Heart left ventricle (tissue), 13 donors: ENCODE data around the gene CABLES1.

Experiments used
- CTCF ChIP-seq, 12 donors: fragments of 200-600 bp; sonication (generic) in 4 of 12; IDR thresholded peaks; one replicate each; pipeline versions ENCODE4 v1.5.0 to v1.8.0; 2018 to 2022; ENCODE audit warnings: antibody characterized with exemption in 12 of 12, mild to moderate bottlenecking in 5 of 12
- POLR2A ChIP-seq, 2 donors: fragments of 450-650 bp; IDR thresholded peaks; one replicate each; pipeline ENCODE4 v1.6.1; 2017; ENCODE audit warnings: antibody characterized with exemption in 2 of 2, mild to moderate bottlenecking in 2 of 2, moderate library complexity in 2 of 2
- donor health status: ischemic (EF 13 %, LVEDD 7.1; RV severe dilation, severe dysfunction).
- donor health status: DM: no; HTN: yes; CAD: no.
- donor health status: DM: no; HTN: no; CAD: no.
- donor health status: ischemic (EF 25% LVEDD 6.9; RV normal size, moderate dysfunction).
- donor health status: ischemic (EF 25% LVEDD 5.7; RV mildly dilated, moderate dysfunction).
- donor health status: ischemic (EF 35%, LVEDD 5.7; RV mildly dilated, moderate dysfunction).
- donor health status: nonischemic (EF 11% LVEDD 7.7; RV severe dilation, severe dysfunction).
- donor health status: DM: yes; HTN: yes; CAD: no.
- donor health status: PGD.
- donor health status: ischemic (EF 29% LVEDD 5.4; RV normal size, mild dysfunction).
- donor health status: nonischemic (EF 23%, LVEDD 6.1; RV moderate dilation, normal function).

- no peak for TF ChIP-seq CTCF (IDR thresholded peaks at IDR 0.05)
- no peak for TF ChIP-seq POLR2A (IDR thresholded peaks at IDR 0.05)
Observed at GRCh38 chr18:23165271-23166068, 30.2 kb downstream of the CABLES1 start.
